ENCODE measurements around the gene KPNA1.

DNA sequence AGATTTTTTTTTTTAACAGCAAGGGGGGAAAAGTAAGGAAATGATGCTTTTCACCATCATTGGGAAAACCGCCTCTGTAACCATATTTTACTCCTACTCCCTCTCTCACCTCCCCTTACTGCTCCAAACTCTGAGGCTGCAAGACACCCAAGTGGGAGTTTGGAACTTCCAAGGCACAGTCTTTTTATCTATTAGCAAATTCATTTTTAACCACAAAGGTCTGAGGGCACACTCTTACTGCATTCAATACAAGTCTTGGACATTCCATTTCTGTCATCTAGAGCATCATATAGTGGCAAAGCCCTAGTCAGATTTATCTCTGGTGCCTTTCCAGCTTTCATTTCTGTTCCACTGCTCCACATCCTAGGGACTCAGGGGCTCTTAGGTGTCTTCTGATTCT, 117.5 kb downstream of the KPNA1 start:
- TF ChIP-seq, protein P1, sequence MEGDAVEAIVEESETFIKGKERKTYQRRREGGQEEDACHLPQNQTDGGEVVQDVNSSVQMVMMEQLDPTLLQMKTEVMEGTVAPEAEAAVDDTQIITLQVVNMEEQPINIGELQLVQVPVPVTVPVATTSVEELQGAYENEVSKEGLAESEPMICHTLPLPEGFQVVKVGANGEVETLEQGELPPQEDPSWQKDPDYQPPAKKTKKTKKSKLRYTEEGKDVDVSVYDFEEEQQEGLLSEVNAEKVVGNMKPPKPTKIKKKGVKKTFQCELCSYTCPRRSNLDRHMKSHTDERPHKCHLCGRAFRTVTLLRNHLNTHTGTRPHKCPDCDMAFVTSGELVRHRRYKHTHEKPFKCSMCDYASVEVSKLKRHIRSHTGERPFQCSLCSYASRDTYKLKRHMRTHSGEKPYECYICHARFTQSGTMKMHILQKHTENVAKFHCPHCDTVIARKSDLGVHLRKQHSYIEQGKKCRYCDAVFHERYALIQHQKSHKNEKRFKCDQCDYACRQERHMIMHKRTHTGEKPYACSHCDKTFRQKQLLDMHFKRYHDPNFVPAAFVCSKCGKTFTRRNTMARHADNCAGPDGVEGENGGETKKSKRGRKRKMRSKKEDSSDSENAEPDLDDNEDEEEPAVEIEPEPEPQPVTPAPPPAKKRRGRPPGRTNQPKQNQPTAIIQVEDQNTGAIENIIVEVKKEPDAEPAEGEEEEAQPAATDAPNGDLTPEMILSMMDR (IDR thresholded peaks at IDR 0.05): no peak
- TF ChIP-seq EP300 (IDR thresholded peaks at IDR 0.05) (no peak), POLR2AphosphoS5 (IDR thresholded peaks at IDR 0.05) (no peak)
